Uterus (tissue), 4 donors: ENCODE results near the gene MAPRE2. TPM values are rescaled to one million over a fixed set of nuclear protein-coding genes. Genes with fewer than 3 reads are reported as not detected.

ENCODE experiments used
- DNase-seq, 2 donors: peaks; one replicate each; pipeline ENCODE4 v3.0.0-alpha.2; 2019 to 2020
- H3K27ac ChIP-seq, 2 donors: fragments of 200-600 bp; sonication (generic); 1 replicate in 1 of 2; 2 replicates in 1 of 2; pipeline ENCODE4 v1.5.1; 2016 to 2018
- H3K27me3 ChIP-seq, 2 donors: fragments of 200-600 bp; sonication (generic); one replicate each; pipeline ENCODE4 v1.5.1; 2018 to 2019; ENCODE audit warnings: control low read depth in 1 of 2
- H3K36me3 ChIP-seq, 2 donors: fragments of 200-600 bp; sonication (generic); one replicate each; pipeline ENCODE4 v1.5.1; 2019; ENCODE audit warnings: control low read depth in 1 of 2
- H3K4me1 ChIP-seq, 2 donors: fragments of 200-600 bp; sonication (generic); one replicate each; pipeline ENCODE4 v1.5.1; 2018 to 2019; ENCODE audit warnings: control low read depth in 1 of 2
- H3K4me3 ChIP-seq, 2 donors: fragments of 200-600 bp; sonication (generic); 1 replicate in 1 of 2; 2 replicates in 1 of 2; pipeline ENCODE4 v1.5.1; 2018 to 2019; ENCODE audit warnings: mild to moderate bottlenecking in 1 of 2
- H3K9me3 ChIP-seq, 2 donors: fragments of 200-600 bp; sonication (generic); one replicate each; pipeline ENCODE4 v1.5.1; 2019; ENCODE audit warnings: control low read depth in 1 of 2
- CTCF ChIP-seq, 4 experiments: fragments of 200-600 bp in 2 of 4; fragments of 450-650 bp in 2 of 4; sonication (generic) in 2 of 4; IDR thresholded peaks; one replicate each; pipeline ENCODE4 v1.5.1; 2016 to 2019; ENCODE audit warnings: antibody characterized with exemption in 4 of 4, mild to moderate bottlenecking in 2 of 4, moderate library complexity in 1 of 4
- POLR2A ChIP-seq, 2 donors: fragments of 450-650 bp; IDR thresholded peaks; one replicate each; pipeline ENCODE4 v1.6.1; 2016; ENCODE audit warnings: antibody characterized with exemption in 2 of 2, mild to moderate bottlenecking in 1 of 2, moderate library complexity in 1 of 2
- intact Hi-C: fragments of 100-400 bp; cut with DNase I; formaldehyde crosslinking; loops from one replicate; pipeline ENCODE4 v1.15.1; 2023; ENCODE audit warnings: low total_unique reads
- total RNA-seq, 4 donors: library from RNA; depleted of rRNA in 3 of 4; stranded (reverse); fragments of >200 nt in 3 of 4; gene quantifications; one replicate each; pipeline versions ENCODE4 v1.1.0 to v1.2.4, GENCODE V29; 2014 to 2023
- donor health status: DM: yes; HTN: yes; CAD: no.

The MAPRE2 gene
- total RNA-seq, 4 donors from 2014 or later = 7.4 to 29.8 (median 21.7) TPM

- Histone ChIP-seq H3K4me1 (no peaks in the 10 kb centered on the region), H3K9me3 (no peaks in the 10 kb centered on the region), H3K4me3 (no peak overlapping the region), H3K27ac (no peak overlapping the region), H3K36me3 (no peaks in the 10 kb centered on the region), H3K27me3 (no peaks in the 10 kb centered on the region)
- intact Hi-C loops = no loop called here
- no peak for TF ChIP-seq POLR2A (IDR thresholded peaks at IDR 0.05)
- no peak for TF ChIP-seq CTCF (IDR thresholded peaks at IDR 0.05)
- no peak for DNase-seq
Measured at GRCh38 chr18:35067454-35067853, 26.2 kb downstream of the MAPRE2 start.

GRCh38 chr18:35071819-35072247 lies 30.6 kb downstream of the MAPRE2 start:
- no peaks in the 10 kb centered on the region for H3K9me3 ChIP-seq
- no peaks in the 10 kb centered on the region for H3K27me3 ChIP-seq
- H3K4me3 ChIP-seq = no peak overlapping the region
- TF ChIP-seq CTCF (IDR thresholded peaks at IDR 0.05) (no peak), POLR2A (IDR thresholded peaks at IDR 0.05) (no peak)
- no peak for DNase-seq
- peak overlapping the region in 1 of 2 donors; percentile 8 for H3K27ac ChIP-seq
- intact Hi-C loops = no loop called here
- no peaks in the 10 kb centered on the region for H3K4me1 ChIP-seq
- H3K36me3 ChIP-seq = no peaks in the 10 kb centered on the region

GRCh38 chr18:35072616-35073015 lies 31.4 kb downstream of the MAPRE2 start:
- H3K4me1 ChIP-seq = no peaks in the 10 kb centered on the region
- DNase-seq = no peak
- H3K27ac ChIP-seq = no peak overlapping the region
- H3K9me3 ChIP-seq = no peaks in the 10 kb centered on the region
- H3K27me3 ChIP-seq = no peaks in the 10 kb centered on the region
- intact Hi-C loops = no loop called here
- H3K36me3 ChIP-seq = no peaks in the 10 kb centered on the region
- TF ChIP-seq POLR2A (IDR thresholded peaks at IDR 0.05) = no peak
- TF ChIP-seq CTCF (IDR thresholded peaks at IDR 0.05) = no peak
- no peak overlapping the region for H3K4me3 ChIP-seq

GRCh38 chr18:35073186-35074105 lies 32.2 kb downstream of the MAPRE2 start:
- H3K9me3 ChIP-seq = no peaks in the 10 kb centered on the region
- TF ChIP-seq POLR2A (IDR thresholded peaks at IDR 0.05) = no peak
- no peak for TF ChIP-seq CTCF (IDR thresholded peaks at IDR 0.05)
- H3K4me1 ChIP-seq = no peaks in the 10 kb centered on the region
- no peaks in the 10 kb centered on the region for H3K27me3 ChIP-seq
- peak overlapping the region in 1 of 2 donors; percentile 43 for H3K27ac ChIP-seq
- no peak overlapping the region for H3K4me3 ChIP-seq
- intact Hi-C loops = no loop called here
- DNase-seq = no peak
- H3K36me3 ChIP-seq = no peaks in the 10 kb centered on the region

GRCh38 chr18:35074581-35074980 lies 33.4 kb downstream of the MAPRE2 start:
- DNase-seq = no peak
- intact Hi-C loops = no loop called here
- Histone ChIP-seq H3K27me3 (no peaks in the 10 kb centered on the region), H3K27ac (no peak overlapping the region), H3K4me3 (no peak overlapping the region), H3K4me1 (no peaks in the 10 kb centered on the region), H3K9me3 (no peaks in the 10 kb centered on the region), H3K36me3 (no peaks in the 10 kb centered on the region)
- TF ChIP-seq CTCF (IDR thresholded peaks at IDR 0.05) (no peak), POLR2A (IDR thresholded peaks at IDR 0.05) (no peak)
